ENCODE data around the gene RAB7A.
"Not testable (repeated sequence)": the region's sequence is repeated elsewhere in the genome, so short reads cannot be mapped to it uniquely, and the experiment has no call there.

RAB7A gene

DNA sequence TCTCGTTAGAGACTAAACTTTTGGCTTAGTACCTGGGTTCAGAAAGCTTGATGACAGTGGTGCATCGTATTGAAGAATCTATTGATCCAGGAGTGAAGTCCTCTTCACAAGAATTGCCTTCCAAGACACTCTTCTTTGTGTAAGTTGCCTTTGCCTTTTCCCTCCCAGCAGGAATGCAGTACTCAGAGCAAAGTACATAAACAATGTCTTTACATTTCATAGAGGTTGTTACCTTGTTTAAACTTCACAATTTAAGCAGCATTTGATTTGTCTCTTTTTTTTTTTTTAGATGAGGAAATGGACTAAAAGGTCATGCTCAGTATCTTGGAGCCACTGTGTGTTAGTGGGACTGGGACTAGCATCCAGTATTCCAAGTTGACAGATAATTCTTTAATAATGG, 9.9 kb downstream of the RAB7A start:
- Histone ChIP-seq H3K4me2 (ENCODE audit: low read length) (no peak overlapping the region), H3K9ac (ENCODE audit: low read depth, low read length) (no peak overlapping the region), H3K36me3 (ENCODE audit: insufficient read depth, low read length) (peaks cover 3% of the 10 kb centered on the region), H3K27me3 (ENCODE audit: control insufficient read depth, insufficient read depth, low read length) (no peaks in the 10 kb centered on the region), H3K4me3 (ENCODE audit: low read length) (no peak overlapping the region), H3K9me3 (replicated peaks; ENCODE audit: low read length) (no peaks in the 10 kb centered on the region), H3K4me1 (ENCODE audit: control insufficient read depth, insufficient read depth, low read length) (peaks cover 7% of the 10 kb centered on the region)

DNA sequence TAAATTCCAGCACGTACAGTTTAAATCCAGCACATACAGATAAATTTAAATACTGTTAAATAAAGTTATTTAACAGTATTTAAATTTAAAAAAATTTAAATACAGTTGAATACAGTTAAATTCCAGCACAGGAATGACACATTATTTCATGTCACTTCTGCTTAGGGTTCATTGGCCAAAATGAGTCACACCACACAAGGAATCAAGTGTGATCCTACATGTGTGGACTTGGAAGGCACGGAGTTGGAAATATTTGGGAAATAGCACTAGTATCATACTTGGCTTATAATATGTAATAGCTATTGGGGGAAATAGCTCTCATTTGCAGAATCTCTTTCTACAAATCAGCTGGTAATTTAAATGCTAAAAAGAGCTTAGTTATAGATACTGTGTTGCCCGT, 10.6 kb downstream of the RAB7A start:
- H3K36me3 ChIP-seq (ENCODE audit: insufficient read depth, low read length): peaks cover 6% of the 10 kb centered on the region
- no peak overlapping the region for H3K9ac ChIP-seq (ENCODE audit: low read depth, low read length)
- no peak overlapping the region for H3K4me2 ChIP-seq (ENCODE audit: low read length)
- no peak overlapping the region for H3K4me3 ChIP-seq (ENCODE audit: low read length)
- no peaks in the 10 kb centered on the region for H3K9me3 ChIP-seq (replicated peaks; ENCODE audit: low read length)
- no peaks in the 10 kb centered on the region for H3K27me3 ChIP-seq (ENCODE audit: control insufficient read depth, insufficient read depth, low read length)
- H3K4me1 ChIP-seq (ENCODE audit: control insufficient read depth, insufficient read depth, low read length): peaks cover 6% of the 10 kb centered on the region

- Histone ChIP-seq H3K4me2 (ENCODE audit: low read length) (no peak overlapping the region), H3K27me3 (ENCODE audit: control insufficient read depth, insufficient read depth, low read length) (no peaks in the 10 kb centered on the region), H3K9me3 (replicated peaks; ENCODE audit: low read length) (no peaks in the 10 kb centered on the region), H3K4me3 (ENCODE audit: low read length) (no peak overlapping the region), H3K9ac (ENCODE audit: low read depth, low read length) (no peak overlapping the region), H3K36me3 (ENCODE audit: insufficient read depth, low read length) (peaks cover 22% of the 10 kb centered on the region), H3K4me1 (ENCODE audit: control insufficient read depth, insufficient read depth, low read length) (peaks cover 3% of the 10 kb centered on the region)
Measured at GRCh38 chr3:128740621-128741020, 14.6 kb downstream of the RAB7A start.

GRCh38 chr3:128742821-128743594, 17.0 kb downstream of the RAB7A start:
- no peaks in the 10 kb centered on the region for H3K9me3 ChIP-seq (replicated peaks; ENCODE audit: low read length)
- no peaks in the 10 kb centered on the region for H3K27me3 ChIP-seq (ENCODE audit: control insufficient read depth, insufficient read depth, low read length)
- no peak overlapping the region for H3K9ac ChIP-seq (ENCODE audit: low read depth, low read length)
- no peak overlapping the region for H3K4me2 ChIP-seq (ENCODE audit: low read length)
- H3K4me3 ChIP-seq (ENCODE audit: low read length): no peak overlapping the region
- peaks cover 29% of the 10 kb centered on the region for H3K36me3 ChIP-seq (ENCODE audit: insufficient read depth, low read length)
- H3K4me1 ChIP-seq (ENCODE audit: control insufficient read depth, insufficient read depth, low read length): no peaks in the 10 kb centered on the region

- peaks cover 30% of the 10 kb centered on the region for H3K36me3 ChIP-seq (ENCODE audit: insufficient read depth, low read length)
- H3K4me1 ChIP-seq (ENCODE audit: control insufficient read depth, insufficient read depth, low read length): no peaks in the 10 kb centered on the region
- no peak overlapping the region for H3K9ac ChIP-seq (ENCODE audit: low read depth, low read length)
Measured at GRCh38 chr3:128745742-128746141, 19.8 kb downstream of the RAB7A start.

GRCh38 chr3:128746881-128747280, 20.9 kb downstream of the RAB7A start:
- H3K4me2 ChIP-seq (ENCODE audit: low read length): no peak overlapping the region
- no peaks in the 10 kb centered on the region for H3K9me3 ChIP-seq (replicated peaks; ENCODE audit: low read length)

More at GRCh38 chr3:128745742-128746141, 19.8 kb downstream of the RAB7A start:
- Histone ChIP-seq H3K4me3 (ENCODE audit: low read length) (no peak overlapping the region), H3K9me3 (replicated peaks; ENCODE audit: low read length) (no peaks in the 10 kb centered on the region), H3K27me3 (ENCODE audit: control insufficient read depth, insufficient read depth, low read length) (no peaks in the 10 kb centered on the region), H3K4me2 (ENCODE audit: low read length) (no peak overlapping the region)

DNA sequence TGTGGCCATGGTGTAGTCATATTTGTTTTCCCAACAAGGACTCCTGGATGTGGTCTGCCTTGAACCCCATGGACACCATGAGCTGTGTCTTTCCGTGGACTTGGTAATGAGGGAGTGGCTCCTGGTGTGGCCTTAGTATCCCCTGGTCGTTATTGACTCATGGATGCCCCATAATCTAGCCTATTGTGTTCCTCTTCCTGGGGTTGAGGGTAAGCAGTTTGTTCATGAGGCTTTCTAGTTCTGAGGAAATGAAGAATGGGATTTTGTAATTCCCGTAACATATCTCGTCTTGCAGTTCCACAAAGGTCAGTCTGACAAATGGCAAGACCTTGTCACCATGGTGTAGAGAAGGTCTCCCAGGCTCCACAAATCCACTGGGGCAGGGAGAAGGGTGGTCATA, 22.6 kb downstream of the RAB7A start:
- Histone ChIP-seq H3K4me1 (ENCODE audit: control insufficient read depth, insufficient read depth, low read length) (no peaks in the 10 kb centered on the region), H3K36me3 (ENCODE audit: insufficient read depth, low read length) (peaks cover 25% of the 10 kb centered on the region), H3K9ac (ENCODE audit: low read depth, low read length) (no peak overlapping the region), H3K27me3 (ENCODE audit: control insufficient read depth, insufficient read depth, low read length) (no peaks in the 10 kb centered on the region), H3K4me2 (ENCODE audit: low read length) (no peak overlapping the region), H3K4me3 (ENCODE audit: low read length) (no peak overlapping the region), H3K9me3 (replicated peaks; ENCODE audit: low read length) (no peaks in the 10 kb centered on the region)

More at GRCh38 chr3:128746881-128747280, 20.9 kb downstream of the RAB7A start:
- Histone ChIP-seq H3K4me3 (ENCODE audit: low read length) (no peak overlapping the region), H3K4me1 (ENCODE audit: control insufficient read depth, insufficient read depth, low read length) (no peaks in the 10 kb centered on the region), H3K36me3 (ENCODE audit: insufficient read depth, low read length) (peaks cover 30% of the 10 kb centered on the region), H3K27me3 (ENCODE audit: control insufficient read depth, insufficient read depth, low read length) (no peaks in the 10 kb centered on the region), H3K9ac (ENCODE audit: low read depth, low read length) (no peak overlapping the region)

GRCh38 chr3:128749035-128749434, 23.1 kb downstream of the RAB7A start:
- H3K36me3 ChIP-seq (ENCODE audit: insufficient read depth, low read length): peaks cover 23% of the 10 kb centered on the region
- no peak overlapping the region for H3K9ac ChIP-seq (ENCODE audit: low read depth, low read length)
- no peaks in the 10 kb centered on the region for H3K27me3 ChIP-seq (ENCODE audit: control insufficient read depth, insufficient read depth, low read length)
- H3K4me1 ChIP-seq (ENCODE audit: control insufficient read depth, insufficient read depth, low read length): no peaks in the 10 kb centered on the region
- no peaks in the 10 kb centered on the region for H3K9me3 ChIP-seq (replicated peaks; ENCODE audit: low read length)
- no peak overlapping the region for H3K4me3 ChIP-seq (ENCODE audit: low read length)
- H3K4me2 ChIP-seq (ENCODE audit: low read length): no peak overlapping the region

DNA sequence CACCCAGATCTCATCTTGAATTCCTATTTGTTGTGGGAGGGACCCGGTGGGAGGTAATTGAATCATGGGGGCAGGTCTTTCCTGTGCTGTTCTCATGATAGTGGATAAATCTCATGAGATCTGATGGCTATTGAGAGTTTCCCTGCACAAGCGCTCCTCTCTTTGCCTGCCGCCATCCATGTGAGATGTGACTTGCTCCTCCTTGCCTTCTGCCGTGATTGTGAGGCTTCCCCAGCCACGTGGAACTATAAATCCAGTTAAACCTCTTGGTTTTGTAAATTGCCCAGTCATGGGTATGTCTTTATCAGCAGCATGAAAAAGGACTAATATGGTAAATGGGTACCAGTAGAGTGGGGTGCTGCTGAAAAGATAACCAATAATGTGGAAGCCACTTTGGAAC, 23.6 kb downstream of the RAB7A start:
- H3K4me3 ChIP-seq (ENCODE audit: low read length); H3K4me2 ChIP-seq (ENCODE audit: low read length); H3K27me3 ChIP-seq (ENCODE audit: control insufficient read depth, insufficient read depth, low read length); H3K9ac ChIP-seq (ENCODE audit: low read depth, low read length); H3K4me1 ChIP-seq (ENCODE audit: control insufficient read depth, insufficient read depth, low read length); H3K9me3 ChIP-seq (replicated peaks; ENCODE audit: low read length): not testable (repeated sequence)
- H3K36me3 ChIP-seq (ENCODE audit: insufficient read depth, low read length): peaks cover 18% of the 10 kb centered on the region

DNA sequence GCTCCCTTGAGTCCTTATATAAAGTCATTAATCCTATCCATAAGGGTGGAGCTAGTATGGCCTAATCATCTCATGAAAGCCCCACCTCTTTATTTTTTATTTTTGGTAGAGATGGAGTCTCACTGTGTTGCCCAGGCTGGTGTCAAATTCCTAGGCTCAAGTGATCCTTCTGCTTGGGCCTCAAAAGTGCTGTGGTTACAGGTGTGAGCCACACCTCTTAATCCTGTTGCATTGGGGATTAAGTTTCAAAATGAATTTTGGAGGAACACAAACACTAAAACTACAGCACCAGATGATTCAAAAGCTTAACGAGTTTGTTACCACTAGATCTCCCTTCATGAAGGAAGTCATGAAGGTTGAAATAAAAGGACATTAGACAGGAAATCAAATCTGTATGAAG, 27.7 kb downstream of the RAB7A start:
- Histone ChIP-seq H3K4me3 (ENCODE audit: low read length) (no peak overlapping the region), H3K4me2 (ENCODE audit: low read length) (no peak overlapping the region), H3K9ac (ENCODE audit: low read depth, low read length) (no peak overlapping the region), H3K4me1 (ENCODE audit: control insufficient read depth, insufficient read depth, low read length) (no peaks in the 10 kb centered on the region), H3K27me3 (ENCODE audit: control insufficient read depth, insufficient read depth, low read length) (no peaks in the 10 kb centered on the region), H3K36me3 (ENCODE audit: insufficient read depth, low read length) (peaks cover 5% of the 10 kb centered on the region), H3K9me3 (replicated peaks; ENCODE audit: low read length) (no peaks in the 10 kb centered on the region)

- no peaks in the 10 kb centered on the region for H3K27me3 ChIP-seq (ENCODE audit: control insufficient read depth, insufficient read depth, low read length)
- no peak overlapping the region for H3K9ac ChIP-seq (ENCODE audit: low read depth, low read length)
- no peaks in the 10 kb centered on the region for H3K9me3 ChIP-seq (replicated peaks; ENCODE audit: low read length)
- peaks cover 17% of the 10 kb centered on the region for H3K4me1 ChIP-seq (ENCODE audit: control insufficient read depth, insufficient read depth, low read length)
- H3K36me3 ChIP-seq (ENCODE audit: insufficient read depth, low read length): peaks cover 9% of the 10 kb centered on the region
- H3K4me3 ChIP-seq (ENCODE audit: low read length): no peak overlapping the region
- H3K4me2 ChIP-seq (ENCODE audit: low read length): no peak overlapping the region
Measured at GRCh38 chr3:128760042-128760441, 34.1 kb downstream of the RAB7A start.

- Histone ChIP-seq H3K4me2 (ENCODE audit: low read length) (no peak overlapping the region), H3K4me1 (ENCODE audit: control insufficient read depth, insufficient read depth, low read length) (peaks cover 17% of the 10 kb centered on the region), H3K36me3 (ENCODE audit: insufficient read depth, low read length) (peaks cover 9% of the 10 kb centered on the region), H3K9me3 (replicated peaks; ENCODE audit: low read length) (no peaks in the 10 kb centered on the region), H3K27me3 (ENCODE audit: control insufficient read depth, insufficient read depth, low read length) (no peaks in the 10 kb centered on the region), H3K9ac (ENCODE audit: low read depth, low read length) (no peak overlapping the region), H3K4me3 (ENCODE audit: low read length) (no peak overlapping the region)
Measured at GRCh38 chr3:128760881-128761280, 34.9 kb downstream of the RAB7A start.
